DOHH2 (cell line): ENCODE measurements around the gene RND2.

Source experiments
- H3F3A ChIP-seq: fragments of 200-600 bp; sonication (generic), shearing (Covaris generic); 2 replicates; pipeline ENCODE4 v1.6.0; 2016; ENCODE audit warnings: antibody characterized with exemption, mild to moderate bottlenecking; ENCODE audit not compliant: control insufficient read depth, insufficient read depth
- H3K27ac ChIP-seq: fragments of 200-600 bp; sonication (generic); 2 replicates; pipeline ENCODE4 v1.5.1; 2014; ENCODE audit warnings: low read depth, mild to moderate bottlenecking, low read length, moderate library complexity
- H3K27me3 ChIP-seq: fragments of 200-600 bp; sonication (generic); 2 replicates; pipeline ENCODE4 v1.6.1; 2014; ENCODE audit warnings: mild to moderate bottlenecking, low read length, mixed read lengths; ENCODE audit not compliant: control insufficient read depth
- H3K36me3 ChIP-seq: fragments of 200-600 bp; sonication (generic); 2 replicates; pipeline ENCODE4 v1.6.1; 2014; ENCODE audit warnings: mild to moderate bottlenecking, low read length, moderate library complexity, mixed read lengths; ENCODE audit not compliant: control insufficient read depth
- H3K4me1 ChIP-seq: fragments of 200-600 bp; sonication (generic); 2 replicates; pipeline ENCODE4 v1.6.1; 2014; ENCODE audit warnings: mild to moderate bottlenecking, low read length, mixed read lengths; ENCODE audit not compliant: control insufficient read depth
- H3K4me2 ChIP-seq: fragments of 200-600 bp; sonication (generic); 2 replicates; pipeline ENCODE4 v1.6.0; 2014; ENCODE audit warnings: mild to moderate bottlenecking, low read length, moderate library complexity
- H3K4me3 ChIP-seq: fragments of 200-600 bp; sonication (generic); 2 replicates; pipeline ENCODE4 v1.5.1; 2014; ENCODE audit warnings: mild to moderate bottlenecking, low read length, mixed read lengths
- H3K79me2 ChIP-seq: fragments of 200-600 bp; sonication (generic); 2 replicates; pipeline ENCODE4 v1.6.1; 2014; ENCODE audit warnings: mild to moderate bottlenecking, low read length, mixed read lengths; ENCODE audit not compliant: control insufficient read depth
- H3K9me2 ChIP-seq: fragments of 200-600 bp; sonication (generic); replicated peaks from 2 replicates; pipeline ENCODE4 v1.6.1; 2014; ENCODE audit warnings: mild to moderate bottlenecking, low read length, mixed read lengths; ENCODE audit not compliant: control insufficient read depth
- H3K9me3 ChIP-seq: fragments of 200-600 bp; sonication (generic); 2 replicates; pipeline ENCODE4 v1.6.1; 2014; ENCODE audit warnings: antibody characterized with exemption, low read length, mixed read lengths; ENCODE audit not compliant: control insufficient read depth, insufficient read depth
- H4K20me1 ChIP-seq: fragments of 200-600 bp; sonication (generic); 2 replicates; pipeline ENCODE4 v1.6.0; 2014; ENCODE audit warnings: low read depth, mild to moderate bottlenecking, antibody characterized with exemption, low read length, moderate library complexity; ENCODE audit not compliant: control insufficient read depth, insufficient read depth
- EZH2phosphoT487 ChIP-seq: fragments of 200-600 bp; sonication (generic); IDR thresholded peaks from 2 replicates; pipeline ENCODE4 v1.6.1; 2017; ENCODE audit warnings: borderline replicate concordance, mild to moderate bottlenecking, antibody characterized with exemption, low read length, moderate library complexity, mixed read lengths
- TF ChIP-seq, protein P1 (sequence below): fragments of 200-600 bp; sonication (generic); IDR thresholded peaks from one replicate; pipeline ENCODE4 v1.5.1; 2014; ENCODE audit warnings: antibody characterized with exemption, mild to moderate bottlenecking, low read depth, low read length; ENCODE audit not compliant: poor library complexity, severe bottlenecking

Gene RND2

GRCh38 chr17:43027091-43028032 lies 2.3 kb downstream of the RND2 start:
- no peaks in the 10 kb centered on the region for H3K79me2 ChIP-seq
- peaks cover 5% of the 10 kb centered on the region; the same call in 1 of the 2 replicates for H3F3A ChIP-seq
- H3K4me1 ChIP-seq, result peaks cover 13% of the 10 kb centered on the region
- H3K9me3 ChIP-seq, result no peaks in the 10 kb centered on the region
- H3K4me3 ChIP-seq, result no peak overlapping the region
- no peak overlapping the region for H3K27ac ChIP-seq
- peaks cover 22% of the 10 kb centered on the region for H3K27me3 ChIP-seq
- TF ChIP-seq, protein P1, sequence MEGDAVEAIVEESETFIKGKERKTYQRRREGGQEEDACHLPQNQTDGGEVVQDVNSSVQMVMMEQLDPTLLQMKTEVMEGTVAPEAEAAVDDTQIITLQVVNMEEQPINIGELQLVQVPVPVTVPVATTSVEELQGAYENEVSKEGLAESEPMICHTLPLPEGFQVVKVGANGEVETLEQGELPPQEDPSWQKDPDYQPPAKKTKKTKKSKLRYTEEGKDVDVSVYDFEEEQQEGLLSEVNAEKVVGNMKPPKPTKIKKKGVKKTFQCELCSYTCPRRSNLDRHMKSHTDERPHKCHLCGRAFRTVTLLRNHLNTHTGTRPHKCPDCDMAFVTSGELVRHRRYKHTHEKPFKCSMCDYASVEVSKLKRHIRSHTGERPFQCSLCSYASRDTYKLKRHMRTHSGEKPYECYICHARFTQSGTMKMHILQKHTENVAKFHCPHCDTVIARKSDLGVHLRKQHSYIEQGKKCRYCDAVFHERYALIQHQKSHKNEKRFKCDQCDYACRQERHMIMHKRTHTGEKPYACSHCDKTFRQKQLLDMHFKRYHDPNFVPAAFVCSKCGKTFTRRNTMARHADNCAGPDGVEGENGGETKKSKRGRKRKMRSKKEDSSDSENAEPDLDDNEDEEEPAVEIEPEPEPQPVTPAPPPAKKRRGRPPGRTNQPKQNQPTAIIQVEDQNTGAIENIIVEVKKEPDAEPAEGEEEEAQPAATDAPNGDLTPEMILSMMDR, result no peak
- no peak for TF ChIP-seq EZH2phosphoT487
- no peaks in the 10 kb centered on the region for H3K9me2 ChIP-seq
- no peaks in the 10 kb centered on the region for H4K20me1 ChIP-seq
- H3K36me3 ChIP-seq, result no peaks in the 10 kb centered on the region
- H3K4me2 ChIP-seq, result no peak overlapping the region

GRCh38 chr17:43028221-43028861 lies 3.3 kb downstream of the RND2 start:
- H3K36me3 ChIP-seq, result no peaks in the 10 kb centered on the region
- H3K4me3 ChIP-seq, result no peak overlapping the region
- H3F3A ChIP-seq, result peaks cover 4% of the 10 kb centered on the region; the same call in 1 of the 2 replicates
- TF ChIP-seq, protein P1, result no peak
- TF ChIP-seq EZH2phosphoT487, result no peak
- peaks cover 22% of the 10 kb centered on the region for H3K27me3 ChIP-seq
- H4K20me1 ChIP-seq, result no peaks in the 10 kb centered on the region
- H3K79me2 ChIP-seq, result no peaks in the 10 kb centered on the region
- H3K4me2 ChIP-seq, result no peak overlapping the region
- H3K27ac ChIP-seq, result no peak overlapping the region
- peaks cover 13% of the 10 kb centered on the region for H3K4me1 ChIP-seq
- no peaks in the 10 kb centered on the region for H3K9me3 ChIP-seq
- no peaks in the 10 kb centered on the region for H3K9me2 ChIP-seq

DNA sequence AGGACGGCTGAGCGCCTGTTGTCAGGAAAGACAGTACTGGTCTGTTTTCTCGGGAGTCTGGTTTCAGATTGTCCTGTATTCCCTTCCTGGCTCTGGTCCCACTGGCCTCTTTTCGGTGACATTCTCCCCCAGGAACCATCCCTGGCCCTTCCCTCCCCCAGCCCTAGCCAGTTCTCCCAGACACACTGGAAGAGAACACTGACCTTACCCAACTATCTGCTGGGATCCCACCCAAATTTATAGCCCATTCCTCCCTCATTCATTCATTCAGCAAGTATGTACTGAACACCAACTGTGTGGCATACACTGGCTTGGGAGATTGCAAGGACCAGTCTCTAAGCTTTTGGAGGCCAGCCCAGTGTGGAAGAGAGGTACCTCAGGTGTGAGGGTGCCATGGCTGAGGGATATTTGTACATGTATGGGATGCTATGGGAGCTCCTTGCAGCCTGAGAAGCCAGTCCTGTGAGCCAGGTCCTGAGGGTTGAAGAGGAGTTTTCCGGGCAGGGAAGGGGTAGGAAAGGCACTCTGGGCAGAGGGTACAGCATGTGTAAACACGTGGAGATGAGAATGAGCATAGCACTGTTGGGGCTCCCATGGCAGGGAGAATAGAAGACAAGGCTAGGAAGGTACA lies 5.2 kb downstream of the RND2 start:
- H3K9me3 ChIP-seq, result no peaks in the 10 kb centered on the region
- no peak overlapping the region for H3K4me2 ChIP-seq
- H3K4me3 ChIP-seq, result no peak overlapping the region
- no peak overlapping the region for H3K27ac ChIP-seq
- H3K4me1 ChIP-seq, result peaks cover 2% of the 10 kb centered on the region; the same call in 1 of the 2 replicates
- H3K9me2 ChIP-seq, result no peaks in the 10 kb centered on the region
- TF ChIP-seq, protein P1, result no peak
- no peak for TF ChIP-seq EZH2phosphoT487
- no peaks in the 10 kb centered on the region for H3K36me3 ChIP-seq
- peaks cover 17% of the 10 kb centered on the region for H3K27me3 ChIP-seq
- H3K79me2 ChIP-seq, result no peaks in the 10 kb centered on the region
- no peaks in the 10 kb centered on the region for H3F3A ChIP-seq
- no peaks in the 10 kb centered on the region for H4K20me1 ChIP-seq
